Breast epithelium (tissue), 4 donors: ENCODE measurements around the gene PAXX. TPM values are rescaled to one million over a fixed set of nuclear protein-coding genes. Genes with fewer than 3 reads are reported as not detected.

Experiments
- DNase-seq, 2 donors: peaks; one replicate each; pipeline ENCODE4 v3.0.0-alpha.2; 2019; ENCODE audit warnings: low spot score in 2 of 2
- H3K27ac ChIP-seq, 2 donors: fragments of 200-600 bp; sonication (generic) in 1 of 2; one replicate each; pipeline ENCODE4 v1.5.1; 2016 to 2019; ENCODE audit warnings: mild to moderate bottlenecking in 1 of 2
- H3K27me3 ChIP-seq, 2 donors: fragments of 200-600 bp; sonication (generic) in 1 of 2; one replicate each; pipeline versions ENCODE4 v1.5.1 to v1.6.0; 2017 to 2019; ENCODE audit warnings: control low read depth in 1 of 2, mild to moderate bottlenecking in 1 of 2
- H3K36me3 ChIP-seq: fragments of 200-600 bp; one replicate; pipeline ENCODE4 v1.5.1; 2019
- H3K4me1 ChIP-seq, 2 donors: fragments of 200-600 bp; sonication (generic); one replicate each; pipeline ENCODE4 v1.5.1; 2016 to 2019; ENCODE audit warnings: control low read depth in 1 of 2
- H3K4me3 ChIP-seq, 3 donors: fragments of 200-600 bp; sonication (generic); 1 replicate in 2 of 3; 2 replicates in 1 of 3; pipeline ENCODE4 v1.5.1; 2016 to 2019; ENCODE audit warnings: mild to moderate bottlenecking in 3 of 3, moderate library complexity in 2 of 3
- H3K9me3 ChIP-seq, 2 donors: fragments of 200-600 bp; sonication (generic) in 1 of 2; one replicate each; pipeline ENCODE4 v1.5.1; 2016 to 2019; ENCODE audit warnings: control low read depth in 1 of 2
- POLR2A ChIP-seq: fragments of 450-650 bp; IDR thresholded peaks from one replicate; pipeline ENCODE4 v1.6.1; 2016; ENCODE audit warnings: antibody characterized with exemption, mild to moderate bottlenecking, moderate library complexity
- POLR2AphosphoS5 ChIP-seq, 3 donors: sonication (generic); formaldehyde crosslinking; IDR thresholded peaks; one replicate each; pipeline ENCODE4 v1.6.1; 2017; ENCODE audit warnings: antibody characterized with exemption in 3 of 3
- intact Hi-C: fragments of 100-400 bp; cut with DNase I; formaldehyde crosslinking; loops from one replicate; pipeline ENCODE4 v1.15.1; 2023; ENCODE audit warnings: low total_unique reads
- total RNA-seq, 3 donors: library from RNA; depleted of rRNA; stranded (reverse); fragments of >200 nt; gene quantifications; one replicate each; pipeline ENCODE4 v1.1.0, GENCODE V29; 2016
- TF ChIP-seq, protein P1 (sequence below), 3 donors: fragments of 450-650 bp; IDR thresholded peaks; one replicate each; pipeline ENCODE4 v1.5.1; 2016 to 2017; ENCODE audit warnings: antibody characterized with exemption in 3 of 3, mild to moderate bottlenecking in 3 of 3, moderate library complexity in 3 of 3

The PAXX gene
- total RNA-seq, 3 donors from 2014 or later = 24.6 to 66.2 (median 49.2) TPM

DNA sequence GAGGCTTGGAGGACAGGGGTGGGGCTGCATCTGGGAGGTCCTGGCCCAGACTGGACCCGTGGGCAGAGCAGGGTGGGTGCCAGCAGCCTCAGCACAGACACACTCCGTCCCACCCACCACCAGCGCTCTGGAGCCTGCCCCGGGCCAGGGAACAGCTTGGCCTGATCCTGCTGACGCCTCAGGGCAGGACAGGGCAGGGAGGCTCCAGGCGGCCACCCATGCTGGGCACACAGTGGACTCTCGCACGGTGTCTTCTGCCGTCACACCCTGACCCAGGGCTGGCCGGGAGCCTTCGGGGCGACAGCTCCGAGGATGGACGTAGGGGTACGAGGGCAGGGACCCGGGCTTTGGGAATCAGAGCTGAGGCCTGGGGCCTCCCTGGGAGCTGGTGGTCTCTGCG is 23.1 kb upstream of the PAXX start:
- Histone ChIP-seq H3K4me3 (no peak overlapping the region), H3K4me1 (no peaks in the 10 kb centered on the region), H3K9me3 (no peaks in the 10 kb centered on the region), H3K36me3 (no peaks in the 10 kb centered on the region), H3K27ac (no peak overlapping the region), H3K27me3 (no peaks in the 10 kb centered on the region)
- intact Hi-C loops = no loop called here
- DNase-seq = no peak
- no peak for TF ChIP-seq POLR2AphosphoS5 (IDR thresholded peaks at IDR 0.05)
- TF ChIP-seq POLR2A = no peak
- TF ChIP-seq, protein P1, sequence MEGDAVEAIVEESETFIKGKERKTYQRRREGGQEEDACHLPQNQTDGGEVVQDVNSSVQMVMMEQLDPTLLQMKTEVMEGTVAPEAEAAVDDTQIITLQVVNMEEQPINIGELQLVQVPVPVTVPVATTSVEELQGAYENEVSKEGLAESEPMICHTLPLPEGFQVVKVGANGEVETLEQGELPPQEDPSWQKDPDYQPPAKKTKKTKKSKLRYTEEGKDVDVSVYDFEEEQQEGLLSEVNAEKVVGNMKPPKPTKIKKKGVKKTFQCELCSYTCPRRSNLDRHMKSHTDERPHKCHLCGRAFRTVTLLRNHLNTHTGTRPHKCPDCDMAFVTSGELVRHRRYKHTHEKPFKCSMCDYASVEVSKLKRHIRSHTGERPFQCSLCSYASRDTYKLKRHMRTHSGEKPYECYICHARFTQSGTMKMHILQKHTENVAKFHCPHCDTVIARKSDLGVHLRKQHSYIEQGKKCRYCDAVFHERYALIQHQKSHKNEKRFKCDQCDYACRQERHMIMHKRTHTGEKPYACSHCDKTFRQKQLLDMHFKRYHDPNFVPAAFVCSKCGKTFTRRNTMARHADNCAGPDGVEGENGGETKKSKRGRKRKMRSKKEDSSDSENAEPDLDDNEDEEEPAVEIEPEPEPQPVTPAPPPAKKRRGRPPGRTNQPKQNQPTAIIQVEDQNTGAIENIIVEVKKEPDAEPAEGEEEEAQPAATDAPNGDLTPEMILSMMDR (IDR thresholded peaks at IDR 0.05) = no peak

DNA sequence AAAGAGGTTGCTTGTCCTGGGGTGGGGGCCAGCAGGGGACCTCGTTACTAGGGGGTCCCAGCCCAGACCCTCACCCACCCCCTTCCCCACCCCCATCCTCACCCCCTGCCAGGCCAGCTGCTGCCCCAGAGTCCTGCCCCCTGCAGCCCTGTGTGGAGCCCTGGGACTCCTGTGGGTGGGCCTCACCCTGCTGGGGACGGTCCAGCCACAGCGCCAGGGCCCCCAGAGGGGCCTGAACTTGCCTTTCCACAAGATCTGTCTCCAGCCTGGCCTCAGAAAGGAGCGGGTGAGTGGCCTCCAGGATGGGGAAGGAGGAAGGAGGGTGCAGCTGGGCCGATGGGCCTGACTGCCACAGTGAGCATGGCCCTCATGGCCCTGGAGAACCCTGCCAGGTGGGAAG is 22.4 kb upstream of the PAXX start:
- Histone ChIP-seq H3K36me3 (no peaks in the 10 kb centered on the region), H3K27ac (no peak overlapping the region), H3K9me3 (no peaks in the 10 kb centered on the region), H3K4me3 (no peak overlapping the region), H3K4me1 (no peaks in the 10 kb centered on the region), H3K27me3 (no peaks in the 10 kb centered on the region)
- no peak for DNase-seq
- intact Hi-C loops = no loop called here
- no peak for TF ChIP-seq POLR2A
- TF ChIP-seq POLR2AphosphoS5 (IDR thresholded peaks at IDR 0.05) = no peak
- TF ChIP-seq, protein P1 (IDR thresholded peaks at IDR 0.05) = no peak

DNA sequence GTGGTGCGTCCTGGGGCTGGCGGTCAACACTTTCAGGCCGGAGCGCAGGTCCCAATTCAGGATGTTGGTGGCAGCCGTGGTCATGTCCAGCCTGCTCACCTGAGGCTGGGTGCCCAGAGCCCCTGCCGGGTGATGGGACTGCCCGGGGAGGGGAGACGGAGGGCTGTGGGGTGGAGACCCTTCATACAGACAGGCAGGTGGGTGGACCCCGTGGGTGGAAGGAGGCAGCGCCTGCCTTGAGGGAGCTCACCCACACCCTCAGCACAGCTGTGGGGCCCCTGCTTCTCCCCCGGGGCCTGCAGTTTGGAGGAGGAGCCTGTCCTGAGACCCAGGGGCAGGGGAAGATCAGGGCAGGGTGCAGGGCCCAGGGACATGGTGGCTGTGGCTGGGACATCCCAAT is 21.9 kb upstream of the PAXX start:
- no peak for TF ChIP-seq POLR2A
- TF ChIP-seq, protein P1 (IDR thresholded peaks at IDR 0.05) = no peak
- no peak for TF ChIP-seq POLR2AphosphoS5 (IDR thresholded peaks at IDR 0.05)
- no peak for DNase-seq
- H3K4me3 ChIP-seq = no peak overlapping the region
- intact Hi-C loops = no loop called here
- no peaks in the 10 kb centered on the region for H3K36me3 ChIP-seq
- no peak overlapping the region for H3K27ac ChIP-seq
- H3K4me1 ChIP-seq = no peaks in the 10 kb centered on the region
- no peaks in the 10 kb centered on the region for H3K27me3 ChIP-seq
- no peaks in the 10 kb centered on the region for H3K9me3 ChIP-seq

DNA sequence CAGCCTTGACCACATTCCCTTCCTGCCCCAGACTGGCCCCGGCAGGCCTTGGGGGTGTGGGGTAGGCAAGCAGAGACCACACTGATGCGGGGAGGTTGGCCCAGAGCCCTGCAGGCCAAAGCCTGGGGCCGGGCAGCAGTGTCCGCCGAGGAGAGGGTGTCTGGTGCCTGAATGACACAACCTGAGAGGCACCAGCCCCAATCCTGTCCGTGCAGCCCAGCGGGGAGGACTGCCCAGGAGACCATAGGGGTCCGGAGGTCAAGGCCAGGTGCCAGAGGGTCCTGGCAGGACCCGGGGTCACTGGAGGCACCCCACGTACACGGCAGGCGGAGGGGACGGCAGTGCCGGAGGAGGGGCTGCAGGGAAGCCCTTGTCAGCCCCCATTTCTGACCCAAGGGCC is 20.5 kb upstream of the PAXX start:
- TF ChIP-seq POLR2AphosphoS5 (IDR thresholded peaks at IDR 0.05) = no peak
- TF ChIP-seq, protein P1 (IDR thresholded peaks at IDR 0.05) = no peak
- DNase-seq = no peak
- H3K4me3 ChIP-seq = no peak overlapping the region
- H3K9me3 ChIP-seq = no peaks in the 10 kb centered on the region
- intact Hi-C loops = no loop called here
- H3K4me1 ChIP-seq = no peaks in the 10 kb centered on the region
- no peak overlapping the region for H3K27ac ChIP-seq
- no peaks in the 10 kb centered on the region for H3K36me3 ChIP-seq
- H3K27me3 ChIP-seq = no peaks in the 10 kb centered on the region

DNA sequence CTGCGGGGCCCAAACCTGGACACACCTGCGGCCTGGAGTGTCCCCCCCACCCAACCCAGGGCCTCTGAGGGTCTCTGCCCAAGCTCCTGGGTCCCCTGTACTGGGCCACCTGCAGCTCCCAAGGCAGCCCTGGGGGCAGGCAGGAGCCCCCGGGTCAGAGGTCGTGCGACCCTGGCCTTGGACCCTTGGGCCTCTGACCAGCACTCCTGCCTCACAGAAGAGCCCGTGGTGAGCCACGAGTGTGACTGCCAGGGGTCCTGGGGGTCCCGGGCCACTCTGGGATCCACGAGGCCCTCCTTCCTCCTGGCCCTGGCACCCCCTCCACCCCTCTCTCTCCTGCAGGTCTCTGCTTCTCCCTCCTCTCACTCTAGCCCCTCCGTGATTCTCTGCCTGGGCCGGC is 19.9 kb upstream of the PAXX start:
- H3K27me3 ChIP-seq = no peaks in the 10 kb centered on the region
- H3K9me3 ChIP-seq = no peaks in the 10 kb centered on the region
- TF ChIP-seq, protein P1 (IDR thresholded peaks at IDR 0.05) = no peak
- no peak for TF ChIP-seq POLR2A
- no peak overlapping the region for H3K27ac ChIP-seq
- intact Hi-C loops = no loop called here
- no peak for DNase-seq
- no peaks in the 10 kb centered on the region for H3K36me3 ChIP-seq
- no peak overlapping the region for H3K4me3 ChIP-seq
- no peaks in the 10 kb centered on the region for H3K4me1 ChIP-seq
